Nephron progenitor cell (in vitro differentiated cells): ENCODE data around the gene KCNQ1.

Experiments
- DNase-seq: peaks from one replicate; pipeline ENCODE4 v3.0.0; 2021
- H3K27ac Mint-ChIP-seq: 2 replicates; pipeline ENCODE4 v1.8.0; 2021; ENCODE audit warnings: mild to moderate bottlenecking, moderate library complexity, mixed read lengths
- H3K27me3 Mint-ChIP-seq: 2 replicates; pipeline ENCODE4 v1.8.0; 2021; ENCODE audit warnings: mild to moderate bottlenecking, low read depth, mixed read lengths; ENCODE audit not compliant: poor library complexity
- H3K36me3 Mint-ChIP-seq: 2 replicates; pipeline ENCODE4 v1.8.0; 2021; ENCODE audit warnings: low read depth, mixed read lengths
- H3K4me1 Mint-ChIP-seq: 2 replicates; pipeline ENCODE4 v1.8.0; 2021; ENCODE audit warnings: mixed read lengths
- H3K4me3 Mint-ChIP-seq: 2 replicates; pipeline ENCODE4 v1.8.0; 2021; ENCODE audit warnings: mild to moderate bottlenecking, moderate library complexity, mixed read lengths
- H3K9me3 Mint-ChIP-seq: 2 replicates; pipeline ENCODE4 v1.8.0; 2021; ENCODE audit warnings: mild to moderate bottlenecking, moderate library complexity, mixed read lengths
- TF ChIP-seq, protein P1 (sequence below): fragments of 200-600 bp; sonication (generic); IDR thresholded peaks from 2 replicates; pipeline ENCODE4 v1.5.0; 2021; ENCODE audit warnings: antibody characterized with exemption

Gene KCNQ1

DNA sequence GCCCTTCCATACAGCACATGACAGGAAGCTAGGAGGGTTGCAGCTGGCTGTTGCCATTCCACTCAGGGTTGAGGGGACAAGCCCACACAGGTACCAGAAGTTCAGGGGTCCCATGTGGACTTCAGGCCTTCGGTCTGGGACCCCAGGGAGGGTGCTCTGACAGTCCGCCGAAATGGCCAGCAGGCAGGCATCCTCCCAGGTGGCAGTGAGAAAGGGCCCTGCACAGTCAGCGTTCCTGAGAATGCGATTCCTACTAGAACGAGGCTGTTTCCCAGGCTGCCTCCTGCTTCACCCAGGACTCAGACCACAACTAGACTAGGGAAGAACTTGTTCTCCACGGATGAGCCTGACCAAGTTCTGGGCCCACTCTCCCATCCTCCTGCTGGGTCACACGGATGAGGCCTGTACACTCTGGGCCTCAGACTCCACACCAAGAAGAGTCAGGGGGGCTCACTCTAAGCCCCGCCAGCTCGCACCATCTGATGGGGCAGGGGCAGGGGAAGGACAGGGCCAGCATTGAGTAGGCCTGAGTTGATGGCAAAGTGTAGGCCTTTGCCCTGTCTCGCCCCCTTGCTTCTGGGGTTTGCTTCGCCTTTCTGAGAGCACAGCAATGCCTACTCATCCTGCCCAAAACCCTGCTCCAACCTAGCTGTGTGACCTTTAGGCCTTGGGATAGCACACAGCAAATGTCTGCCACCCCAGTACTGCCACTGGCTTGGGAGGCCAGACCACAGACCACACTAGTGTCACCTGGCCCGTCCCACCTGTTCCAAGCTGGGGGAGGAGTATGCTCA lies 241.0 kb downstream of the KCNQ1 start:
- Mint-ChIP-seq H3K36me3 (peaks cover 10% of the 10 kb centered on the region), H3K4me1 (peaks cover 35% of the 10 kb centered on the region), H3K27me3 (peaks cover 9% of the 10 kb centered on the region), H3K27ac (no peak overlapping the region), H3K9me3 (no peaks in the 10 kb centered on the region), H3K4me3 (no peak overlapping the region)
- TF ChIP-seq, protein P1, sequence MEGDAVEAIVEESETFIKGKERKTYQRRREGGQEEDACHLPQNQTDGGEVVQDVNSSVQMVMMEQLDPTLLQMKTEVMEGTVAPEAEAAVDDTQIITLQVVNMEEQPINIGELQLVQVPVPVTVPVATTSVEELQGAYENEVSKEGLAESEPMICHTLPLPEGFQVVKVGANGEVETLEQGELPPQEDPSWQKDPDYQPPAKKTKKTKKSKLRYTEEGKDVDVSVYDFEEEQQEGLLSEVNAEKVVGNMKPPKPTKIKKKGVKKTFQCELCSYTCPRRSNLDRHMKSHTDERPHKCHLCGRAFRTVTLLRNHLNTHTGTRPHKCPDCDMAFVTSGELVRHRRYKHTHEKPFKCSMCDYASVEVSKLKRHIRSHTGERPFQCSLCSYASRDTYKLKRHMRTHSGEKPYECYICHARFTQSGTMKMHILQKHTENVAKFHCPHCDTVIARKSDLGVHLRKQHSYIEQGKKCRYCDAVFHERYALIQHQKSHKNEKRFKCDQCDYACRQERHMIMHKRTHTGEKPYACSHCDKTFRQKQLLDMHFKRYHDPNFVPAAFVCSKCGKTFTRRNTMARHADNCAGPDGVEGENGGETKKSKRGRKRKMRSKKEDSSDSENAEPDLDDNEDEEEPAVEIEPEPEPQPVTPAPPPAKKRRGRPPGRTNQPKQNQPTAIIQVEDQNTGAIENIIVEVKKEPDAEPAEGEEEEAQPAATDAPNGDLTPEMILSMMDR: no peak
- no peak for DNase-seq

- no peaks in the 10 kb centered on the region for H3K9me3 Mint-ChIP-seq
- peaks cover 9% of the 10 kb centered on the region for H3K27me3 Mint-ChIP-seq
- no peak overlapping the region for H3K27ac Mint-ChIP-seq
- H3K4me1 Mint-ChIP-seq: peaks cover 43% of the 10 kb centered on the region
- DNase-seq: no peak
- H3K4me3 Mint-ChIP-seq: no peak overlapping the region
- TF ChIP-seq, protein P1: no peak
- H3K36me3 Mint-ChIP-seq: peaks cover 10% of the 10 kb centered on the region
These were observed 241.8 kb downstream of the KCNQ1 start for GRCh38 chr11:2686360-2687222.

DNA sequence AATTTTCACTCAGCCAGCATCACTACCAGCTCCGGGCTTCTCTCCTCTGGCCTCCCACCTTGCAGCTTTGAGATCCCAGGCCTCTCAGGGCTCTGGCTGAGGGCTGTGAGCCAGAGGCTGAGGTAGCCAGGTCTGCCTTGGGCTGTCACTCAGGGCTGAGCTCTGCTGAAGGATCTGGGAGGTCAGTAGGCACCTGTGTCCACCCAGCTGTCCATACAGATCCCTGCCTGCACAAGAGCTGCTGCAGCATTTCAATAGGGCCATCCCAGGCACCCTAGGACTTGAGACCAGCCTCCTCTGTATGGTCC lies 242.4 kb downstream of the KCNQ1 start:
- peaks cover 49% of the 10 kb centered on the region for H3K4me1 Mint-ChIP-seq
- no peaks in the 10 kb centered on the region for H3K9me3 Mint-ChIP-seq
- H3K4me3 Mint-ChIP-seq: no peak overlapping the region
- DNase-seq: no peak
- TF ChIP-seq, protein P1: no peak
- H3K27ac Mint-ChIP-seq: no peak overlapping the region
- H3K27me3 Mint-ChIP-seq: peaks cover 6% of the 10 kb centered on the region
- H3K36me3 Mint-ChIP-seq: peaks cover 7% of the 10 kb centered on the region

- Mint-ChIP-seq H3K9me3 (no peaks in the 10 kb centered on the region), H3K27ac (no peak overlapping the region), H3K4me1 (peaks cover 55% of the 10 kb centered on the region), H3K36me3 (peaks cover 4% of the 10 kb centered on the region), H3K4me3 (no peak overlapping the region), H3K27me3 (peaks cover 4% of the 10 kb centered on the region)
- peak; percentile 47 for DNase-seq
- TF ChIP-seq, protein P1: no peak
These were observed 243.0 kb downstream of the KCNQ1 start for GRCh38 chr11:2687782-2688191.

DNA sequence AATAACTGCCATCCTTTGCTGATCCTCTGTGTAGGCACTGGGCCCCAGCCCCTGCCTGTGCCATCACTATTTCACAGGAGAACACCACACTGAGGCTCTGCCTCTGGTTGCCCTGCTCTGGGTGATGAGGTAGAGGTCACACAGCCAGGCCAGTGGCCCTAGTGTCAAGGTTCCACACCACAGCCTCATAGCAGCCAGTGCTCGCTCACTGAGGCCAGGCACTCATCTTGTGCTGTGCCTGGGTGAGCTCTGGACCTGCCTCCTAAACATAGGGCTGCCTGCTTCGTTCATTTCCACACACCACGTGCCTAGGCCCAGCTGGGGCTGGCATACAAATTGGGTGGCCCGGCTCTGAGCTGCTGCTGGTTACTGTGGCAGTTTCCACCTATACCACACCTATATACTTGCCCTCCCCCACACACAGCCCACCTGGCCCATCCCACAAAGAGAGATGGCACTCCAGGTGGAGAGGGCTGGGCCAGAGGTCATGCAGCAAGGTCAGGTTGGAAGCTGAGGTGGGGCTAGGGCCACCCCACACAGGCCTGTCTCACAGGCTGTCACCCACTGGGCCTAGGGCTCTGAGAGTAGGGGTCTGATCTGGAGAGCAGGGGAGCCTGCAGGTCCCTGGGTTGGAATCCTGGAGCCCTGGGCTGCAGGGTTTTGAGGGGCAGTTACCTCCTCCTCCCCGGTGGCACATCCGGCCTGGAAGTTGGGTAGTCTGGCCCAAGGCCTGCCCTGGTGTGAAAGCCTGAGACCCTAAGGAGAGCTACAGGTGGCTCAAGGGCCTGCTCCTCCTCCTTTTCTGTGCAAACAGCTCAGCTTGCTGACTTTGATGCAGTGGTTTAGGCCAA lies 243.8 kb downstream of the KCNQ1 start:
- no peak overlapping the region for H3K4me3 Mint-ChIP-seq
- H3K9me3 Mint-ChIP-seq: no peaks in the 10 kb centered on the region
- H3K4me1 Mint-ChIP-seq: peaks cover 63% of the 10 kb centered on the region
- peaks cover 4% of the 10 kb centered on the region for H3K27me3 Mint-ChIP-seq
- no peak overlapping the region for H3K27ac Mint-ChIP-seq
- TF ChIP-seq, protein P1: no peak
- H3K36me3 Mint-ChIP-seq: peaks cover 4% of the 10 kb centered on the region
- no peak for DNase-seq
